NCI-H1436 (cell line): ENCODE results near the gene TRPV5.

Experiments
- DNase-seq: peaks from one replicate; lab custom pipeline; 2025; lab: John Stamatoyannopoulos, UW

The TRPV5 gene

DNA sequence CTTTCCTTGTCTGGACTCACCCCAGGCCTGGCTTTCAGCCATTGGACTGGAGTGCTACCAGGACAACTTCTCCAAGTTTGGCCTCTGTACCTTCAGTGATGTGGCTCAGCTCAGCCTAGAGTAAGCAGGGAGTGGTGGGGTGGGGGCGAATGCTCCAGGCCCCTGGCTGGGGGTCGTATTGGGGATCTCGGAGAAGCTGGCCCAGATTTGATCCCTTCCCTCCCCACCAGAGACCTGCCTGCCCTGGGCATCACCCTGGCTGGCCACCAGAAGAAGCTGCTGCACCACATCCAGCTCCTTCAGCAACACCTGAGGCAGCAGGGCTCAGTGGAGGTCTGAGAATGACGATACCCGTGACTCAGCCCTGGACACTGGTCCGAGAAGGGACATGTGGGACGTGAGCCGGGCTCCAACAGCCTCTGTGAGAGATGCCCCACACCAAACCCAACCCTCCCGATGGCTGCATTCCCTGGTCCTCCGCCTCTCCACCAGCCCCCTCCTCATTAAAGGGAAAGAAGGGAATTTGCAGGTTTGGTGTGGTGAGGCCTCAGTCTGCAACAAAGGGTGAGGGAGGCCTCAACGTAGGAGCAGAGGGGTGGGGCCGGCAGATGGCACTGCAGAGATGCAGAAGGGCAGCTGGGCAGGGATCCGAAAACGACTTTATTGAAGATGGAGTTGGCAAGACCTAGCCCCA, 62.8 kb downstream of the TRPV5 start:
- DNase-seq = no peak

DNA sequence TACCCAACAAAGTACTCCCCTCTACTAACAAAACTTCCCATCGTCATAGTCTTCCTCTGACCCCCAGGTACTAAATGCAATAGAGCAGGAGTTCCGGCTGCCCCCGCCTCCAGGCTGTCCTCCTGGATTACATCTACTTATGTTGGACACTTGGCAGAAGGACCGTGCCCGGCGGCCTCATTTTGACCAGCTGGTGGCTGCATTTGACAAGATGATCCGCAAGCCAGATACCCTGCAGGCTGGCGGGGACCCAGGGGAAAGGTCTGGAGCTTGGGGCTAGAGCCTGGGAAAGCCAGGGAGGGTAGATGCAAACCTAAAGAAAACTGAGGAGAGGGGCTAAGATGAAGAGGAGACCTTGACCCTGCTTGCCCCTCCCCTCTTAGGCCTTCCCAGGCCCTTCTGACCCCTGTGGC, 63.4 kb downstream of the TRPV5 start:
- no peak for DNase-seq

DNA sequence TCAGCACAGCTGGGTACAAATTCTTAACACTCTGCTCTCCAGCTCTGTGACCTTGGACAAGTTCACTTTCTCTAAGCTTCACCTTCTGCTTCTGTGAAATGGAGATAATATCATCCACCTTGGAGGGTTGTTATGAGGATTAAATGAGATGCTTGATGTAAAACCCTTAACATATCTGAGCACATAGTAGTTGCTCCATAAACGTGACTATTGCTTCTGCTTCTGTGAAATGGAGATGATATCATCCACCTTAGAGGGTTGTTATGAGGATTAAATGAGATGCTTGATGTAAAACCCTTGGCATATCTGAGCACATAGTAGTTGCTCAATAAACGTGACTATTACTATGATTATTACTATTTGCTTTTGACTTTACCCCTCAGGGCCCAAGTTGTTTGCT, 64.1 kb downstream of the TRPV5 start:
- no peak for DNase-seq

DNA sequence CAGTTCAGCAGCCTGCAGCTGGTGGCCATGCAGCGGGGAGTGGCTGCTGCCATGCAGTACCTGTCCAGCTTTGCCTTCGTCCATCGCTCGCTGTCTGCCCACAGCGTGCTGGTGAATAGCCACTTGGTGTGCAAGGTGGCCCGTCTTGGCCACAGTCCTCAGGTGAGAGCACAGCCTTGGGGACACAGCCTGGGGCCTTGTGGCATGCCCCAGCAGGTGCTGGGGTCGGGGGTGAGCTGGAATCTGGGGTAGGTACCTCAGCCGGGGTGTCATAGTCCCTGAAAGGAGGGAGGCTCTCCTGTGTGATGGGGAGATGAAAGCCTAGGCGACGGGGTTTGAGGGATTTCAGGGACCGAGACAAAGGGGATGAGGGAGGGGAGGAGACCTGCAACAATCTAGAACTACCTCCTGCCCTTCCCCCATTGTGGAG, 64.5 kb downstream of the TRPV5 start:
- no peak for DNase-seq

DNA sequence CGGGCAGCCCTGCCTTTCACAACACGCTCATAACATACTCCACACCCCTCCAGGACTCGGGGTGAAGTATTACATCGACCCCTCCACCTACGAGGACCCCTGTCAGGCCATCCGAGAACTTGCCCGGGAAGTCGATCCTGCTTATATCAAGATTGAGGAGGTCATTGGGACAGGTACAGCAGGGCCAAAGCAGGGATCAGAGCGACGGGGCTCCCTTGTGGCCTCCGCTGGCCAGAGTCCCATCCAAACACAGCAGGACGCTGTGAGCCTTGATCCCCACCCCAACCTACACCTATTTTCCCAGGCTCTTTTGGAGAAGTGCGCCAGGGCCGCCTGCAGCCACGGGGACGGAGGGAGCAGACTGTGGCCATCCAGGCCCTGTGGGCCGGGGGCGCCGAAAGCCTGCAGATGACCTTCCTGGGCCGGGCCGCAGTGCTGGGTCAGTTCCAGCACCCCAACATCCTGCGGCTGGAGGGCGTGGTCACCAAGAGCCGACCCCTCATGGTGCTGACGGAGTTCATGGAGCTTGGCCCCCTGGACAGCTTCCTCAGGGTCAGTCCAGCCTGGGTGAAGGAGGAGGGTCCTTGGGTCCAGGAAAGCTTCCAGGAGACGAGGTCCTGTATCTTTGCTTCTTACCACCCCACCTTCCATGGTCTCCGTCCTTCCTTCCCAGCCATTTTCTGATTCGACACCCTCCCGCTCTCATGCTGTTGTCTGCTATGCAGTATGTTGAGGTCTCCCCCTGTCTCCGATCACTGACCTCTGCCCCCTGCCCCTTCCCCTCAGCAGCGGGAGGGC, 65.2 kb downstream of the TRPV5 start:
- no peak for DNase-seq

DNA sequence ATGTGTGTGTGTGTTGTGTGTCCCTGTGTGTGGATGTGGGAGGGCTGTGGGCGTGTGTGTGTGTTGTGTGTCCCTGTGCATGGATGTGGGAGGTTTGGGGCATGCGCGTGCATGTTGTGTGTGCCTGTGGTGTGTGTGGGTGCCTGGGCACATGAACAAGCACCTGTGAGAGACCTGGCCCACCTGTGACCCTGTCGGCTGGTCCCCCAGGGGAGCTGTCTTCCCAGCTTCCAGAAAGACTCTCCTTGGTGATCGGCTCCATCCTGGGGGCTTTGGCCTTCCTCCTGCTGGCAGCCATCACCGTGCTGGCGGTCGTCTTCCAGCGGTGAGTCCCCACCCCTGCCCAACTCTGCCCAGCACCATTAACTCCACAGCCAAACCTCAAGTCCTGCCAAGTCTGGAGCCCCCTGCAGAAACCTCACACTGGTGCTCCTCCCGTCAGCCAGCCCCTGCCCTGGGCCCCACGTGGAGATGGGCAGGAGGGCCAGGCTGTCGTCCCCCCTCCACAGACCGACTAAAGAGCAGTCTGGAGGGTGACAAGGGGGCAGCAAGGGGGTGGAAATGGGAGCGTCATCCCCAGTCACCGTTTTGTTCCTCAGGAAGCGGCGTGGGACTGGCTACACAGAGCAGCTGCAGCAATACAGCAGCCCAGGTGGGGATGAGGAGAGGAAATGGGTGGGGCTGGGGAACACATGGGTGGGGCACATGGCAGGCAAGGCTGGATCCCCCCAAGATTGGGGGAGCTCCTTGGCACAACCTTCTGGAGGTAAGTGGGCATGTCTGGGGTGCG, 66.0 kb downstream of the TRPV5 start:
- no peak for DNase-seq

DNA sequence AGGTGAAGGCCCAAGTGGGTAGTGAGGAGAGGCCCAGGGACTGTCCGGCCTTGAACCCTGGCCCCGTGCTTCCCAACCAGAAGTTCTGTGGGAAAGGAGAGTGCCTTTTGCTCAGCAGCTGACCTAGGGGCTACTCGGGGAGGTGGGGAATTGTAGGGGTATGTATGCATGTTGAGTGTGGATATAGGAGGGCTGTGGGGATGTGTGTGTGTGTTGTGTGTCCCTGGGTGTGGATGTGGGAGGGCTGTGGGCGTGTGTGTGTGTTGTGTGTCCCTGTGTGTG, 66.5 kb downstream of the TRPV5 start:
- no peak for DNase-seq

DNA sequence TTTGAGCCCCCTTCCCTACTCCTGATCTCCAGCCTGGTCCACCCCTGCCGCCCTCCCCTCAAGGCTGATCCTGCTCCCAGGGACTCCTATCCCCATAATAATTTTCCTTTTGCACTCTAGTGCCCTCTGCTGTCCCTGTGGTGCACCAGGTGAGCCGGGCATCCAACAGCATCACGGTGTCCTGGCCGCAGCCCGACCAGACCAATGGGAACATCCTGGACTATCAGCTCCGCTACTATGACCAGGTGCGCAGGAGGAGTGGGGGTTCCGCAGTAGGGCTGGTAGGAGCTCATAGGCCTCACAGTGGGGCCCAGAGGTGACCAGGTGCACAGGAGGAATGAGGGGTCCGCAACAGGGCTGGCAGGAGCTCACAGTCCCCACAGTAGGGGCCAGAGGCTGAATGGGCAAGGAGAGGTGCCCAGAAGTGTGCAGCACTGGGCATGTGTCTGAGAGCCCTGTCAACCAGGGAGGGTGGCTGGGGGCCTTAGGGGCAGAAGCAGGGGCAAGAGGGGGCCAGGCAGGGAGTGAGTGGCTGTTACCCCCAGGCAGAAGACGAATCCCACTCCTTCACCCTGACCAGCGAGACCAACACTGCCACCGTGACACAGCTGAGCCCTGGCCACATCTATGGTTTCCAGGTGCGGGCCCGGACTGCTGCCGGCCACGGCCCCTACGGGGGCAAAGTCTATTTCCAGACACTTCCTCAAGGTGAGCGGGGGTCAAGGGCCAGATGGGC, 67.0 kb downstream of the TRPV5 start:
- DNase-seq = no peak

DNA sequence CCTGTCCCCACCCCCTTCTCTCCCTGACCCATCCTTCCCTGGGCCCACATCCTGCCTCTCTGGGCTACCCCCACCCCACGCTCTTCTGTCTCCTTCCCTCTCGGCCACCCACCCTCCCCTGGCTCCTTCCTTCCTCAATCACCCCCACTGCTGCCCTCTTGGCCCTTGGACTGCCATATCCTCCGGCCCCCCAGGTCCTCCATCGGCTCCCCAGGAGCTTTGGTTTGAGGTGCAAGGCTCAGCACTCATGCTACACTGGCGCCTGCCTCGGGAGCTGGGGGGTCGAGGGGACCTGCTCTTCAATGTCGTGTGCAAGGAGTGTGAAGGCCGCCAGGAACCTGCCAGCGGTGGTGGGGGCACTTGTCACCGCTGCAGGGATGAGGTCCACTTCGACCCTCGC, 67.8 kb downstream of the TRPV5 start:
- DNase-seq = no peak

DNA sequence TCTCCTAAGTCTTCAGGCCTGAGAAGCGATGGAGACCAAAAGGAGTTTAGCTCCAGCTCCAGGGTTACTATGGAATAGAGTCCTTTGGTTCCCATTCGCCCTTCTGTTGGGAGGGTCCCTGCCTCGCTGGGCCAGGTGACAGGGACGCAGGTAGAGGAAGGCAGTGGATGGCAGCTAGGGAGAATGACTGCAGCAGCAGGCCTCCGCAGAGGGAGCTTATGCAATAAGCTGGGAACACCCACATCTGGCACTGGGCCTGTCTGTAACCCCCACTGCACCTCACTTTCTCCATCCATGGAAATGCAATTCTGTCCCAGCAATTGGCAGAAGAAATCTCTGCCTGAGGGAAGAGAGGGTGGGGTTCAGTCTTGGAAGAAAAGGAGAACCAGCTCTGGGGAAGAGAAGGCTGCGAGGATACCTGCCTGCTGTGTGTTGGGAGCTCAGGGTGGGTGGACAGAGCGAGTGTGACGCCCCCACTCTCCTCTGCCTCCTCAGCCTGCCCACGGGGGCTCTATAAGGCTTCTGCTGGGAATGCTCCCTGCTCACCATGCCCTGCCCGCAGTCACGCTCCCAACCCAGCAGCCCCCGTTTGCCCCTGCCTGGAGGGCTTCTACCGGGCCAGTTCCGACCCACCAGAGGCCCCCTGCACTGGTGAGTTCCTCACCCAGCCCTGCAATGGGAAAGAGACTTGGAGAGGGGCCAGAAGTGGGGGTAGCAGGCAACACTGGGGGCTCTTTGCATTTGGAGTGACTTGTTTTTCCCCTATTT, 68.4 kb downstream of the TRPV5 start:
- DNase-seq = no peak

DNA sequence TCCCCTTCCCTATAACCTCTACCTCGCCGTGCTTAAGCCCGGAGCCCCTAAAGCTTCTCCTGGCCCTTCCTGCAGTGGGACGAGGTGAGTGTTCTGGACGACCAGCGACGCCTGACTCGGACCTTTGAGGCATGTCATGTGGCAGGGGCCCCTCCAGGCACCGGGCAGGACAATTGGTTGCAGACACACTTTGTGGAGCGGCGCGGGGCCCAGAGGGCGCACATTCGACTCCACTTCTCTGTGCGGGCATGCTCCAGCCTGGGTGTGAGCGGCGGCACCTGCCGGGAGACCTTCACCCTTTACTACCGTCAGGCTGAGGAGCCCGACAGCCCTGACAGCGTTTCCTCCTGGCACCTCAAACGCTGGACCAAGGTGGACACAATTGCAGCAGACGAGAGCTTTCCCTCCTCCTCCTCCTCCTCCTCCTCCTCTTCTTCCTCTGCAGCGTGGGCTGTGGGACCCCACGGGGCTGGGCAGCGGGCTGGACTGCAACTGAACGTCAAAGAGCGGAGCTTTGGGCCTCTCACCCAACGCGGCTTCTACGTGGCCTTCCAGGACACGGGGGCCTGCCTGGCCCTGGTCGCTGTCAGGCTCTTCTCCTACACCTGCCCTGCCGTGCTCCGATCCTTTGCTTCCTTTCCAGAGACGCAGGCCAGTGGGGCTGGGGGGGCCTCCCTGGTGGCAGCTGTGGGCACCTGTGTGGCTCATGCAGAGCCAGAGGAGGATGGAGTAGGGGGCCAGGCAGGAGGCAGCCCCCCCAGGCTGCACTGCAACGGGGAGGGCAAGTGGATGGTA, 69.5 kb downstream of the TRPV5 start:
- DNase-seq = no peak

DNA sequence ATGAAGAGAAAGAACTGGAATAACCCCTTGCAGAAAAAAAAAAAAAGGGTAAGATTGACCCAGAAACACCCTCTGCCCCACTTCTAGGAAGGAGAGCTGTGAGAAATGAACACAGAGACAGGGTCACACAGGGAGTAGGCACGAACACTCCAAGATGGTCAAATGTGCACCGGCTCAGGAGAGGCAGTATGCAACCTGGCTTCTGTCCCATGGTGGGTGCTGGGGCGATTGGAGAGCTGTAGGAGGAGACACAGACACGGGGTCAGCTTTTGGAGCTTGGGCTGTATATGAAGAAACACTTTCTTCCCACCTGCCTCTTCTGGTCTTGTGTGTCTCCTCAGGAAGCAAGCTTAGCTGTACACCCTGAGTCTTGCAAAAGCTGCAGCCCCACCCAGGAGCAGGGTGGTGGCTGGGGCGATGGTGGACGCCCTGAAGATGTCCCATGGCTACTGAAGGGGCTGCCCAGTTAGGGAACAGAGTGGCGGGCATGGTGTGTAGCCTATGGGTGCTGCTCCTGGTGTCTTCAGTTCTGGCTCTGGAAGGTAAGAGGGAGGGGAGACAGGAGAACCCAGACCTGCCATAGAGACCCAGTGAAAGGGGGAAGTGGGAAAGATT, 70.7 kb downstream of the TRPV5 start:
- DNase-seq = no peak

DNA sequence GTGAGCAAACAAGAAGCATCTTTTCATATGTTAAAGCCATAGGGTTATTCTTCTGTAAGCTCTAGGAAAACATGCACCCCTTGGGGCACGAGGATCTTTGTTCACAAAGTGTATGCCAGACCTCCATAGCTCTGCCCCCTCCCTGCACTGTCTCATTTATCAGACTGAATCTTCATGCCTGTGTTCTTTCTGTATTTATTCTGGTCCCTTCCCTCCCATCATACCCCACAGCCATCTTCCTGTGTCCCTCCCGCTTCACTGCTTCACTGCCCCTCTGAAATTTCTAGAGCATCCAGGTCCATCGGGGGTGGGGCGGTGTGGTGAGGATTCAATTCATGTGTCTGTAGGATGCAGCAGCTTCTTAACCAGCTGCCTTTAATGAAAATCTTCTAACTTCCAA, 71.2 kb downstream of the TRPV5 start:
- DNase-seq = no peak

DNA sequence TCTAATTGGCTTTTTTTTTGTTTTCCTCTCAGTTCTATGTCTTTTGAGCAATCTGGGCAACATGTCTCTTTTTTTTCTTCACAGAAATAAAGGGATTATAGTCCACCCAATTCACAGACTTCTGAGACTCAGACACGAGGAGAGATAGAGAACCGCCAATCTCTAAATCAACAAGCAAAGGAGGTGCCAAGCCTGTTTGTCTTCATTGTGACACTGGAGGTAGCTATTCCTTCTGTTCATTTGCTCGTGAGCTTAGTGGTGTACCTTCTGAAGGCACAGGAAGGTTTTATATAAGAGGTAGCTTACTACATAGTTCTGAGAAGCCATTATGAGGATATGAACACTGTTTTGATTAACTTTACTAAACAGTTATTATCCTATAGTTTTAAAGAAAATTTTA, 72.6 kb downstream of the TRPV5 start:
- DNase-seq = no peak

DNA sequence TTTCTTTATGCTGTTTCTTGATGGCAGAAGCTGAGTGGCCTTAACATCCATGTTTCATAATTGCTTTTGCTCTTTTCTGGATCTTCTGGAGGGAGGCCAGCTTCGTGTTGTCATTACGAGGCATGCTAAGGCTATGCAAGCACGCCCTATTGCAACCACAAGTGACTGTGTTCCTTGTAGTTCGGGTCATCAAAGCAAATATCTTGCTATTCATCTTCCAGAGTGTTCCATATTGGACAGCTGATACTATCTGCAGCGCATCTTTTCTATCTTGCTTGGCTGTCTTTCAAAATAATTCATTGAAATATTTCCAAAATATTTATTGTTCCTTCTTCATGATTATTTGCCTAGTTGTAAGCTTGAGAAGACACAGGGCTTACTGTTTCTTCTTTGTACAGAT, 73.7 kb downstream of the TRPV5 start:
- DNase-seq = no peak

DNA sequence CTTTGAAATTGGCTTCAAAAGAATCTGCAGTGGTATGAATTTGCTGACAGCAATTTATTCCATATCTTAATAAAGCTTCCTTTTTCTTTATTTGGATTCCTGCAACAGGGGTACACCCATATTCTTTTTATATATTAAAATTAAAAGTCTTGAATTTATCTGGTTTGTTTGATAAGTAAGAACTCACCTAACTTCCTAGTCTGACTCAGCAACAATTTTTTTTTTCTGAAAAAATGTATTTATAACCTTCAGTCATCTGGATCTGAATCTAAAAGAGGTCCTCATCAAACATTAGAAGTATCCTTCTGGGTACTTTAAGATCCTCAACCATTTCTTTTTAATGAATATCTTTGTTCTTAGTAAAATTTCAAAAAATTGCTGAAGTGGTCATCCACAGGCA, 74.1 kb downstream of the TRPV5 start:
- DNase-seq = no peak
